GM19395 (cell line): ENCODE data around the gene SAYSD1.
"Not testable (repeated sequence)": the region's sequence is repeated elsewhere in the genome, so short reads cannot be mapped to it uniquely, and the experiment has no call there.

Experiments used
- ATAC-seq: cut with Tn5 transposase; IDR thresholded peaks from one replicate; pipeline ENCODE4 v1.9.1; 2021; ENCODE audit warnings: mild to moderate bottlenecking, moderate library complexity; ENCODE audit not compliant: unreplicated experiment

Gene SAYSD1, protein sequence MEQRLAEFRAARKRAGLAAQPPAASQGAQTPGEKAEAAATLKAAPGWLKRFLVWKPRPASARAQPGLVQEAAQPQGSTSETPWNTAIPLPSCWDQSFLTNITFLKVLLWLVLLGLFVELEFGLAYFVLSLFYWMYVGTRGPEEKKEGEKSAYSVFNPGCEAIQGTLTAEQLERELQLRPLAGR

DNA sequence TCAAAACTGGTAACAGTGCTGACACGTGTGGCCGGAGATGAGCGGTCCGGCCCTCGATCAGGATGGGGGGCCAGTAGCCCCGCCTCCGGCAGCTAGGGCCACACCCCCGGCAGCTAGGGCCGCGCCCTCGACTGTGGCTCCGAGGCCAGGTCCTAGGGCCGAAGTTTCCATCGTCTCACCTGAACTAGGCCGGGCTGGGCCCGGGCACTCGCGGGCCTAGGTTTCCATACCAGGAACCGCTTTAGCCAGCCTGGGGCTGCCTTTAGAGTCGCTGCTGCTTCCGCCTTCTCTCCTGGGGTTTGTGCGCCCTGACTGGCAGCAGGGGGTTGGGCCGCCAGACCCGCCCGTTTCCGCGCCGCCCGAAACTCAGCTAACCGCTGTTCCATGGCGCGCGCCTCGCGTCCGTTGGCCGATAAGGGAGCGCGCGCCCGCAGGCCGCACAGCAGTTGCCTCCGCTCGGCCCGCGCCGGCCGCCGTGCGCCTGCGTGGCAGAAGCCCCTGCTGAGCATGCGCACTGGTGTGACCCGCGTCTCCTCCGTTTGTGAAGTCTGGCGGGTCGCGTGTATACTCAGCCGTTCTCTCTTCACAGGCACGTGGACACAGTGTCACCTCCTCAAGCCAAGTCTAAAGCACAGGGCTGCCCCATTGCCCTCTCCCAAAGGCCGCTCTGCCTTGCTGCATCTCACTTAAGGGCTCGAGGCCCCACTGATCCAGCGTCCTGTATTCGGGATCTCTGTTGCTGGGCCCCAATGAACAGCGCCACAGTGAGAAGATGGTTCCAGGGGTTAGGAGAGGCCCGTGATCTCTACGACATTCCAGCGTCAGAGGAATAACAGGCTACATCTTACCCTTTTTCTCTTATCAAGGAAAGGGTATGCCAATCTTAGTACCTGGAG, at the start of gene SAYSD1:
TSS of gene SAYSD1 (minus strand) at position 483 of the 896 bp plus-strand sequence. CDS start at position 386, 97 bp downstream.
- peak; percentile 94 for ATAC-seq

DNA sequence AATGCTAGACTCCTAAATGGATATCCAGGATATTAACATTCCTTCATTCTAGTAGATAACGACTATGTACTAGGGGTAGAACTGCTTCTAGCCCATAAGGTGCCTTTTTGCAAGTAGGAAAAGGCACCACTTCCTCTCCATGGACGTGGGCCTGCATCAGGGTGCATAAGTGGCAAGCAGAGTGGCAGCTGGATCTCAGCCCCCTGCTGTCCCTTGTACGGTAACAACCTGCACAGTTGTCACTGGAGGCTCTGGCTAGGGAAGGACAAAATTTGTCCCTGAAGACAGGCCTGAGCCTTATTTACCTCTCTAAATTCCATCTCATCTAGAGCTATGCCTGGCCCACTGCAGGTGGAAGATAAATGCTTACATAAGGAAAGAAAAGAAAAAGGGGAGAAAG, 42.5 kb upstream of the SAYSD1 start:
- no peak for ATAC-seq

DNA sequence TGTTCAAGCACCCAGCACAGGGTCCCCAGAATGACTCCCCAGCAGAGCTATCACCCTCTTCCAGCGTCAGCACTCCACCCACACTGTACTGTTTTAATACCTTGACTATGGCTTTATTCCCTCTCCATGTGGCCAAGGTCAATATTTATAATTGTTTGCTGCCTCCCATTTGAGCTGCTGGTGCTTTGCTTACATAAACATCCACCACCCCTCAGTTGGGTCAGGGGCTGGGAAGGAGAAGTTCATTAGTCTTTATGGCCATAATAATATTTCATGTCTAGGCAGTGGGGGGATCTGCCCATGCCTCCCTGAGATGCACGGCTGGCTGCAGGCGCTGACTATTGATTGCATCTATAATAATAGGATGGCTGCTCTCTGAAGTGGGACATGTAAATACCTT, 41.8 kb upstream of the SAYSD1 start:
- no peak for ATAC-seq

DNA sequence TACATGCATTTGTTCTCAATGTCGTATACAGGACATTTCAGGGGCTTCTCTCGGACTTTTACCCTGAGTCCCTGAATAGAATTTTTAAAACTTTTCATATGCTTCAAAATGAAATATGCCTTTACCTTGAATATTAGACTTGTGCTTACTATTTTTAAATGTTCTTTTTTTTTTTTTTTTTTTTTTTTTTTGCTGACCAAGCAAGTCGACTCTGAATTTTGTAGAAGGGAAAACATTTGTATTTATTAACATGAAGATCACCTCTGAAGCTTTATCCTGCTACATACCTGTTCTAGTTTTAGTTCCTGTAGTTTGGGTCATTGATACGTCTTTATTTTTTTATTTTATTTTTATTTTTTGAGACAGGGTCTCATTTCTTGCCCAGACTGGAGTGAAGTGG, 39.7 kb upstream of the SAYSD1 start:
- ATAC-seq: no peak

DNA sequence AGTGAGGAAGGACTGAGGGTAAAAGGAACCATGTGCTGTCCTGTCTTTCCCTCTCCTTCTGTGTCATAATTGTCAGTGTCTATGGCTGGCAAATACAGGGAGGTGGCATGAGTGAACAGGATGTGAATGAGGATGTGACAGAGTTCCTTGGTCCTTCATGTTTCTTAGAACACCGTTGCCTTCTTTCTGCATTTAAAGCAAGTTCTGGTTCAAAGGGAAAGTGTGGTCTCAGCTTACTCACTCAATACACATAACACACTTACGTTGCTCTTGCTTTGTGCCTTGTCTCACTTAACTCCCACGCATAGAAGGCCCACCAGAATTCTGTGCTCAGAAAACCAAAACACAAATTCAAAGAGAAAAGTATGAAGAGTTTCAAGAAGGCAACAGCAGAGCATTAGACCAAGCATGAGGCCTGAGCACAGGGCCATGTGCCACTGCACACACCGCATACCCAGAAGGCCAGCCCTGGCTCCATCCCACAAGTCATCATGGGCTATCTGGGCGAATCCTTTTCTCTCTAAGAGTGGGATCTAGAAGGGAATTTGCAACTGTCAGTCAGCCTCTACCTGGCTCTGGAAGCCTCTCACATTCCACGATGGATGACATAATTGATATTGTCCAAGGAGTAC, 38.9 kb upstream of the SAYSD1 start:
- no peak for ATAC-seq

DNA sequence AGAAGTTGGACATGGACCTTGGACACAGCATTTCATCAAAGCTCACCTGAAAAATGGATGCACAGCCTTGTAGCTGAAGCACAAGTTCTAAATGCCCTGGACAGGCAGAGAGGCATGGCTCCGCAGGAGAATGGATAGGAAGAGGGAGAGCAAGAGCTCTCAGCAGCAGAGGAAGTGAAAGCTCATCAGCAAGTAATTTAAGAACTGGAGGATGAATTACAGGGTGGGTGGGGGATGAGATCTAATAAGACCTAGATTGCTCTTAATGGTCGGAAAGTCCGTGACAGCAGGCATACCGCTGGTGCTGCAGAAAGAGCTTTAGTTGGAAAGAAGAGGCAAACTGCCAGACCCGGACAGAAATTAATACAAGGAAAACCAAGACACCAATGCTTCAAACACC, 37.3 kb upstream of the SAYSD1 start:
- no peak for ATAC-seq

DNA sequence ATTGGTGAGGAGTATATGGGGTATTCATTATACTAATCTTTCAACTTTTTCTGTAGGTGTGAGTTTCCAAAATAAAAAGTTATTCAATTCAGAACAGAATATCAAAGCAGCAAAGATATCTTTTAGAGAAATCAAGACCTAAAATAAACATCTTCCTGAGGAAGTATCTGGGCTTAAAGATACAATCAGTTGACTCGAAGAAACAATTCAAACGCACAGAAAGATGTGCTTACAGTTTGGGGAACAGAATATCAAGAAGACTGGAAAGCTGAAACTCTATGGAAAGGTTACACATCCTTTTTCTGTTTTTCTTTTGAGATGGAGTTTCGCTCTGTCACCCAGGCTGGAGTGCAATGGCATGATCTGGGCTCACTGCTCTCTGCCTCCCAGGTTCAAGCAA, 36.2 kb upstream of the SAYSD1 start:
- no peak for ATAC-seq

DNA sequence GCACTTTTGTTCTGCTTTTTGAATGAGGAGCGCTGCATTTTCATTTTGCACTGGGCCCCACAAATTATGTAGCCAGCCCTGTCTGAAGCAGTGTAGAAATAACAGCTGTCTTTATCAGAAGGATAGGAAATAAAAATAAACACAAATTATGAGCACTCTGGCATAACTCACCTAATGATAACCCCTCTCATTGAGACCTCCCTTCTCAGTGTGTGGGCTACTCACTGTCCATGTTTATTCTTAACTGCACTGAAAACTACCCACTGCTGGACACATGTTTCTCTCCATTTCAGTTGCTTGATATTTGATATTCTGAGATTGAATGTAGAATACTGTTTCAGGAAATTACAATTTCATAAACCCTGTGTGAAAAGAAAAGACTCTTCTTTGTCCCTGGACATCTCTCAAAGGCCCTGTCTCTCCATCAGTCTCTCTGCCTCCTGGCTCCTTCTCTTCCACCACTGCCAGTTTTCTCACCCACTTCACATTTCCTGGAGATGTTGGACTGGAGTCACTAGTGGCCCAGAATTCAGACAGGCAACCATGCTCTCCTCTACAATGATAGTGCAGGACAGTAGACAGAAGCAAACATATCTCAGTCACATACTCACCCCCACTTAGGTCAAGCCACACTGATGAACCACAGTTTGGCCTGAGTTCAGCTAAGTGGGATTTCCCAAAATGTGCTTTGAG, 29.6 kb upstream of the SAYSD1 start:
- no peak for ATAC-seq

DNA sequence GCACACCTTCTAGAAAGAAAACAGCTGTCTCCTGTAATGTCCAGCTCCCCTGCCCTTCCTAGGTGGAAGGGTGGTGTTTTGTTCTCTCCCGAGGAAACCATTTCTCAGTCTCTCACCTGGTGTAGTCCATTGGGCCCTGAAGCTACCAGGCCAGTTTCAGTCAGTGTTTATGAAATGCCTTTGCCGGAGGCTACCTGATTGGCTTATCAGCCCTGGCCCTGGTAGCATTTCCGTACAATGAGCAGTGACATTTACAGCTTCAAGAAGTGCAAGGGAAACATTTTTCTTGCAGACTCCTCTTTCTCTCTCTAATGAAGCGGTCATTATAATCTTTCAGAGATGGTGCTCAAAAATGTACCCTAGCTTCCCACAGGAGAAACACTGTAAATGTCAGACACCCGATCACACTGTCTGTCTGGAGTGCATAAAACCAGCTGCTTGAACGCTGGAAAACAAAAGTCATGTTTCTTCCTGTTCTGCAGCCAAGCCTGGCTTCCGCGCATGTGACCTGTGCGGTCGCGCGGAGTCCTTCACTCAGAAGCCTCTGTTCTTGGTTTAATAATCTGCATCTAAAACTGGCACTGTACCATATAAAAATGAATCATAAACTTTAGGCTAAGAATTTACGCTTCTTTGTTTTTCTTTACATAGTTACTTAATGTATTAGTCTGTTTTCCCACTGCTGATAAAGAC, 28.4 kb upstream of the SAYSD1 start:
- ATAC-seq: no peak

DNA sequence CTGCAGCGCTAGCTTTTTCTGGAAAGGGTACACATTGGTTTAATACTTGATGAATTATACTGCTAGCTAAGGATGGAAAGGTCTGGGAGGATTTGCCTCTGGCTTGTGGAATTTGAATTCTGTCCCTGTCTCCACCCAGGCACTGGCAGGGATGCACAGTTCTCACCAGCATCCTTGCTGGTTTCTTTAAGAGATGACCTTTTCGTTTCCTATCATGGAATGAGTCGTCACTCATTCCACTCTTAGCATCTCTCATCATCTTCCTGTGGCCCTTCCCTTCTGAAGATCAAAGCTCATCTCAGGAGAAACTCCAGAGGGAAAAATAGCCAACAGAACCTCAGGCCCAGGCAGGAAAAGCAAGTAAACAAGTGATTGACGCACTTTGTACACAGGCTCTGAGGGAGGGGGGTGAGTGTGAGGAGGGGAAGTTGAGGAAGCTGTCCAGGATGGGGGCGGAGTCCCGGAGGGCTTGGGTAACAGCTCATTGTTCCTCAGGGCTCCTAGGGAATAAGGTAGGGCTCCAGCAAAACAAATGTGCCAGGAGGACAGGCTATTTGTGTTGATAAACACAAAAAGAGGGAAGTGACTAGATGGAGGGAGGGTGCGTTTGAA, 25.7 kb upstream of the SAYSD1 start:
- ATAC-seq: no peak

DNA sequence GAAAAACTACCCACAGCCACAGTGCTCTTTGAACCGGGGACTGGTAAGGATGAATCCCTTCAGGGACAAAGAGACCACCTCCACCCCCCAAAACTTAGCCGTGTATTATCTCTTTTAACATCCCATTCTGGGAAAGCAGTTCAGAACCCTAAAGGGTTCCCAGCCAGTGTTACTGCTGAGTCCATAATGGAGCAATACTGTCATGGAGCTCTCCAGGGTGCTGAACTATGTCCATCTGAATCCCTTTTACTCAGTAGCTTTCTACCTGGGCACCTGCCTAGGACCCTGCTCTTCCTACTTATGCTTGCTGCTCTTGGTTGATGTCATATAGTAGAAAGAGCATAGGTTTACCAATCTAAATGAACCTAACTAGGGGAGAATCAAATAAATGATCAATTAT, 22.3 kb upstream of the SAYSD1 start:
- ATAC-seq: no peak

DNA sequence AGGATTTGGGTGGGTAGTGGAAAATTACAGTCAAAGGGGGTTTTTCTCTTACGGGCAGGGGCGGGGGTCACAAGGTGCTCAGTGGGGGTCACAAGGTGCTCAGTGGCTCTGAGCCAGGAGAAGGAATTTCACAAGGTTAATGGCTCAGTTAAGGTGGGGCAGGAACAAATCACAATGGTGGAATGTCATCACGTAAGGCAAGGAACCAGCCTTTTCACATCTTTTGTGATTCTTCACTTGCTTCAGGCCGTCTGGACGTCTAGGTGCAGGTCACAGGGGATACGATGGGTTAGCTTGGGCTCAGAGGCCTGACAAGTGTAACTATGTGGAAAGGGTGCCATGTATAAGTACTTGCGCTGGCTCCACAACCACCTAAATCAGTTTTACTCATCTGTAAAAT, 21.2 kb upstream of the SAYSD1 start:
- ATAC-seq: not testable (repeated sequence)

DNA sequence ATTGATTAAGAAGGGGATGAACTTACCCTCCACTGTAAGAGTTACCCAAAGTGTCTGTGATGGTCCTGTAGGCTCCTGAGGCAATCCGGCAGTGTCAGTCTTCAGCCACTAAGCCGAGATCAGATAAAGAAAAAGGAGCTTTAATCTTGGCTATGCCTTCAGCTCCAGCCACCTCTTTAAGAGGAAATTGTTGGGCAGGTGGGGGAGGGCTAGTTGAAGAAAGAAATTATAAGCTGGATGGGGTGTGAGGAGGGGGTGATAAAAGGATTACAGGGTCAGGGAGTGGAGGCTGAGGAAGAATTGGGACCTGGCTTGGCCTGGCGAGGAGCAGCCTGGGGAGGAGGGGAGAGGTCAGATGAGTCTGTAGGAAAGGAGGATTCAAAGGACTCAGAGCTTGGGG, 19.8 kb upstream of the SAYSD1 start:
- ATAC-seq: not testable (repeated sequence)

DNA sequence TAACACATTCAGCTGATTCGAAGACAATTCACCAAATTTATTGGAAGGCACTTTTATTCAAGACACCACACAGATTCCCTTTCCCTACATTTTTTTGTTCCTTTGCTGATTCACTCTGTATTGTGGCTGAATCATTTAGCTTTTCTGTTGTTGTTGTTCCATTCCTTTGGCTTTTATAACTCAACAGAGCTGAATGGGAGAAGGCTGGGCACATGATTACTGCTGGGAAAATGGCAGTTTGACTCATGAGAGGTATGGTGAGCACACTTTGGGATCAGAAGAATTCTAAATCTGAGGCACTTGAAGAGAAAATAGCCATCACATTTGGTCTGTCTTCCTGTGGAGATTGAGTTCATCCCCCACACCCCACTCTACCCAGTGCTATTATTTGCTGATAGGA, 15.7 kb upstream of the SAYSD1 start:
- no peak for ATAC-seq

DNA sequence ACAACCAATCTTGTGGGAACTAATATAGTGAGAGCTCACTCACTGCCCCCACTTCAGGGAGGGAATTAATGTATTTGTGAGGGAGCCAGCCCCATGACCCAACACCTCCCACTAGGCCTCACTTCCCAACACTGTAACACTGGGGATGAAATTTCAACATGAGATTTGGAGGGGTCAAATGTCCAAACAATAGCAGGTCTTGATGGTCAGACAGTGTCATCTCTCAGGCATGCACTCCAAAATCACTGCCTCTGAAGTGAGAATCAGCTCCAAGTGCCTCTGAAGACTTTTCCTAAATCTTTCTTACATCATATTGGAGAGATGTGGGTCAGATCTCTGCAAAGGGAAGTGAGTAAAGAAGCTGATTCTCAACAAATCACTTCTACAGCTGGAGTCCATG, 13.8 kb upstream of the SAYSD1 start:
- ATAC-seq: no peak

DNA sequence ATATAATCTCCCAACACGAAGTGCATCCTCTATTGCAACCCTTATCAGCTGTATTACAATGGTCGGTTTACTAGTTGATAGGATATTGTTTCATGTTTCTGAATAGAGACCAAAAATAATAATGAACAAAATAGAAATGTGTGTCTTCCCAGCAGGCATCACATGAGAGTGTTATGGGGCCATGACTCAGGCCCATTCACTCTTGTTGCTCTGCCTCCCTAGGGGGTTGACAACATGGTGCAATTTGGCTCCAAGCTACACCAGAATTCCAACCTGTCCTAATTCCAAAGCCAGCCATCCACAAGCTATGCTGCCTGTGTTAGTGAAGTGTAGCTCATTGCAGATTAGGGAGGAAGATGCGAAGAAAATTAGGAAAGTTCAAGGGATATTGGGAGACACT, 13.1 kb upstream of the SAYSD1 start:
- no peak for ATAC-seq

DNA sequence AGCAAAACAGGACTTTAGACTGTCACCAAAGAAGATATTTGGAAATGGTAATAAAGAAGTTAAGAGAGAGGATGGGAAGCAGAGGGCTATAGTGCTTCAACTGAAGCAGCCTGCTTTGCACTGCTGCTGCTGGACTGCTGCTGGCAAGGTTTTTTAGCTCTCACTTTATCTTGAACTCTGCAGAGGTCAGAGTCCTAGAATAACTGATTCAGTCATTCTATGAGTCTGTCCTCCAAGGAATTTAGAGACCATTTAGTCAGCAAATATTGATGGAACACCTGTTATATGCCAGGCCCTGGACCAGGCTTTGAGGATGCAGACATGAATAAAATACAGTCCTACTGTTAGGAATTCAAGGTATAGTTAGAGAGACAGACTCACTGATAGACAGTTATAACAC, 9.1 kb upstream of the SAYSD1 start:
- no peak for ATAC-seq

DNA sequence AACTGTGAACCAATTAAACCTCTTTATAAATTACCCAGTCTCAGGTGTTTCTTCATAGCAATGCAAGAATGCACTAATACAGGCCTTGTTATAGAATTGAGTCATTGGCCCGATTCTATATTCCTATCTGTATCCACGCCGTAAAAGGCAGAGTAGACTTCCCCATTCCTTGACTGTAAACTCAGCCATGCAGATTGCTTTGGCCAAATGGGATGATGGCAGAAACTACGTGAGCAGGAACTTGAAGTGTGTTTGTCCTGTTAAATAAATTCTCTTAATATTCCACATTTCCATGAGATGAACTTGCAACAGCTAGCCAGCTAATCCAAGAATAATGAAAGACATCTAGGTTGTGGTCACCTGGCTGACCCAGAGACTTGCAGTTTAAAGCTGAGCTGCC, 3.9 kb upstream of the SAYSD1 start:
- ATAC-seq: no peak

DNA sequence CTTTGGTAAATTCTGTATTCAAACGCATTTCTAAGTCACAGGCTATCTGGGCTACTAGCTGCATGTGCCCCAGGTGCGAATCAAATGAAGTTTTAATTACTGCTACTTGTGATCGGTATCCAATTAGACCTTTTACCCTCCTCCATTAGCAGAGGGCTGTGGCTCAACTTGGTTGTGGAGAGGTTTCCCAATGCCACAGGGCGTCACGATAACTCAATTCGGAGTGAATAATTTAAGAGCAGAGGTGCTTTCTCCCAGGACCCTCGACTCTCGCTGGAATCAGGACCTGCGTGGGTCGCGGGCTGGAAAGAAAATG, 640 bp downstream of the SAYSD1 start:
- ATAC-seq: peak; percentile 40

DNA sequence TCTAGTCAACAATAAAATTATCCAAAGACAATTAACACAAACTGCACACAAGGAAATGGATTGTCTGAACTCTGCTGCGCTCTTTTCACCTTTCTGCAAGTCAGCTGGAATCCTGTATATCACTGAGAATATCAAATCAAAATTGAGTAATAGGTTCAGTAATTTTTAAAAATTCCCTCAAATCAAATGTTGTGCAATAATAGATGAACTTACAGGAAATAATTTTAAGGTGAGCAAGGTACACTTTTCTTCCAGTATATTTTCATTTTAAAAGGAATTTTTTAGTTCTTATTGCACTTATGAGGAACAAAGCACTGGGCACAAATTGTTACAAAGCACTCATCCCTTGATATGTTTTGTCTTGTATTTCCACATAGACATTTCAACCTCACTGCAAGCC, 1.2 kb downstream of the SAYSD1 start:
- no peak for ATAC-seq

DNA sequence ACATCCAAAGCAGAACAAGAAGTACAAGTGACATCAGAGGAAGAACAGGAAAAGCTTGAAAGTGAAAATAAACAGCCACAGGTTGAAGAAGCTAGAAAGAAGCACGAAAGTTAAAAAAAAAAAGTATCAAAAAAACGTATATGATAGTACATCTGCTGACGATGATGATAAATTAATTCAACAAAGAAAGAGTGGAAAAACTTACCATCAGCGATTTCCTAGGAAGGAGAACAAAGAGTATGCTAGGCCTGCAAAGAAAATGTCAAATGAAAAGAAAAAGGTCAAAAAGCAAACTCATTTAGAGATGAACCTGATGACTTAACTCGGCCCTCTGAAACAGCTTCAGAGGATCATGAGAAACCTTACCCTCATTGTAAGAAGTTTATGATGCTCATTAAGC, 3.7 kb downstream of the SAYSD1 start:
- no peak for ATAC-seq
